GM23248 (cell line): ENCODE data around the gene DOCK10. TPM values are rescaled to one million over a fixed set of nuclear protein-coding genes. Genes with fewer than 3 reads are reported as not detected.

ENCODE experiments used
- DNase-seq: peaks from one replicate; pipeline ENCODE4 v3.0.0-alpha.2; 2015
- H2AFZ ChIP-seq: fragments of 200-600 bp; sonication (generic); 2 replicates; pipeline ENCODE4 v1.6.1; 2016; ENCODE audit warnings: antibody characterized with exemption
- H3F3A ChIP-seq: fragments of 200-600 bp; sonication (generic); 2 replicates; pipeline ENCODE4 v1.6.1; 2016; ENCODE audit warnings: mild to moderate bottlenecking, antibody characterized with exemption, mixed run types; ENCODE audit not compliant: insufficient read depth
- H3K27ac ChIP-seq: fragments of 200-600 bp; sonication (generic); 2 replicates; pipeline ENCODE4 v1.5.1; 2016; ENCODE audit warnings: mild to moderate bottlenecking
- H3K27me3 ChIP-seq: fragments of 200-600 bp; sonication (generic); replicated peaks from 2 replicates; pipeline ENCODE4 v1.6.1; 2016; ENCODE audit warnings: mild to moderate bottlenecking; ENCODE audit not compliant: insufficient read depth
- H3K36me3 ChIP-seq: fragments of 200-600 bp; sonication (generic); 2 replicates; pipeline ENCODE4 v1.6.1; 2016; ENCODE audit warnings: low read depth, mild to moderate bottlenecking
- H3K4me1 ChIP-seq: fragments of 200-600 bp; sonication (generic); 2 replicates; pipeline ENCODE4 v1.6.1; 2016; ENCODE audit warnings: mild to moderate bottlenecking; ENCODE audit not compliant: insufficient read depth
- H3K4me2 ChIP-seq: fragments of 200-600 bp; sonication (generic); one replicate; pipeline ENCODE4 v1.6.1; 2016; ENCODE audit warnings: mild to moderate bottlenecking; ENCODE audit not compliant: unreplicated experiment
- H3K4me3 ChIP-seq: fragments of 200-600 bp; sonication (generic); 2 replicates; pipeline ENCODE4 v1.5.1; 2016; ENCODE audit warnings: mild to moderate bottlenecking
- H3K79me2 ChIP-seq: fragments of 200-600 bp; sonication (generic); 2 replicates; pipeline ENCODE4 v1.6.1; 2016; ENCODE audit warnings: mild to moderate bottlenecking; ENCODE audit not compliant: insufficient read depth
- H3K9ac ChIP-seq: fragments of 200-600 bp; sonication (generic); 2 replicates; pipeline ENCODE4 v1.6.1; 2016; ENCODE audit warnings: mild to moderate bottlenecking
- H3K9me2 ChIP-seq: fragments of 200-600 bp; sonication (generic); 2 replicates; pipeline ENCODE4 v1.6.1; 2016; ENCODE audit warnings: mixed run types, mild to moderate bottlenecking, moderate library complexity; ENCODE audit not compliant: insufficient read depth
- H3K9me3 ChIP-seq: fragments of 200-600 bp; sonication (generic); one replicate; pipeline ENCODE4 v1.6.1; 2017; ENCODE audit warnings: low read depth
- H4K20me1 ChIP-seq: fragments of 200-600 bp; sonication (generic); 2 replicates; pipeline ENCODE4 v1.6.0; 2016; ENCODE audit not compliant: insufficient read depth
- EZH2 ChIP-seq: fragments of 200-600 bp; sonication (generic); IDR thresholded peaks from 2 replicates; pipeline ENCODE4 v1.6.1; 2018; ENCODE audit warnings: antibody characterized with exemption, mild to moderate bottlenecking; ENCODE audit not compliant: insufficient read depth, poor library complexity, severe bottlenecking
- EZH2phosphoT487 ChIP-seq: fragments of 200-600 bp; sonication (generic); IDR thresholded peaks from 2 replicates; pipeline ENCODE4 v1.6.1; 2018; ENCODE audit warnings: antibody characterized with exemption, moderate library complexity, mild to moderate bottlenecking, low read depth; ENCODE audit not compliant: insufficient read depth
- WGBS, 2 experiments: methylation state at CpG; one replicate each; pipeline ENCODE4 v1.1.6; 2015 to 2017; ENCODE audit warnings: low lambda C conversion rate in 2 of 2, low coverage in 1 of 2; ENCODE audit errors: missing lambda C conversion rate in 2 of 2; 5-methylcytosine and 5-hydroxymethylcytosine counted together
- in situ Hi-C: fragments of 300-500 bp; cut with MboI; formaldehyde crosslinking; loops from 2 replicates; pipeline ENCODE4 v1.15.0; 2020
- polyA plus RNA-seq: library from polyadenylated mRNA; unstranded; fragments of >200 nt; fragmentation: Nextera tagmentation; extraction: Ambion mirVana; gene quantifications from 2 replicates; pipeline ENCODE4 v1.2.1, GENCODE V29; 2016
- total RNA-seq: library from RNA; depleted of rRNA; stranded (reverse); fragments of >200 nt; shearing (Covaris generic); gene quantifications from 2 replicates; pipeline ENCODE4 v1.2.3, GENCODE V29; 2014

The DOCK10 gene
- total and polyA plus RNA-seq, 2 experiments from 2014 or later, result 8.5 to 19.2 TPM

DNA sequence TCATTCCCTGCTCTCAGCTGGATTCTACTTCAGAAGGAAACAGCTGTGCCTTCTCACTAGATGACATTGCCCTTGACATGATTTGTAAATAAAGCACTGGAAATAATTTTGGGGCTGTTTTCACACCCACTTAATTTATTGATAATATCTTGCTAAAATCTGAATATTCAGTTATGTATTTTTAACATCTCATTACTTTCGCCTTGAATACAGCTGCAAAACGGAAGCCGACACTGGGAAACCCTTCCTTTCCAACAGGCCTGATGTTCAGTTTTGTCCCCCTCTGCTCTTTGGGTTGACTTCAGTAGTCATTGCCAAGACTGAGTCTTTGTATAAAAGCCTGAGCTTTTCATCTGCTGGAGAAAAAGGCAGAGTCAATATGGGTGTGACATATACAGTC, 82.7 kb downstream of the DOCK10 start:
- Histone ChIP-seq H3K27me3 (no peaks in the 10 kb centered on the region), H3K36me3 (no peaks in the 10 kb centered on the region), H3K4me2 (no peak overlapping the region), H3K79me2 (peaks cover 95% of the 10 kb centered on the region), H3K9me2 (no peaks in the 10 kb centered on the region), H3K9ac (no peak overlapping the region), H3F3A (peaks cover 27% of the 10 kb centered on the region), H3K27ac (no peak overlapping the region), H3K4me1 (peaks cover 19% of the 10 kb centered on the region), H3K4me3 (no peak overlapping the region), H3K9me3 (no peaks in the 10 kb centered on the region), H2AFZ (no peak overlapping the region), H4K20me1 (no peaks in the 10 kb centered on the region)
- in situ Hi-C loops, result no loop called here
- TF ChIP-seq EZH2phosphoT487 (no peak), EZH2 (no peak)
- 96 to 98% methylated on average over 3 of the region's 3 CpGs for WGBS, 2 experiments
- no peak for DNase-seq

DNA sequence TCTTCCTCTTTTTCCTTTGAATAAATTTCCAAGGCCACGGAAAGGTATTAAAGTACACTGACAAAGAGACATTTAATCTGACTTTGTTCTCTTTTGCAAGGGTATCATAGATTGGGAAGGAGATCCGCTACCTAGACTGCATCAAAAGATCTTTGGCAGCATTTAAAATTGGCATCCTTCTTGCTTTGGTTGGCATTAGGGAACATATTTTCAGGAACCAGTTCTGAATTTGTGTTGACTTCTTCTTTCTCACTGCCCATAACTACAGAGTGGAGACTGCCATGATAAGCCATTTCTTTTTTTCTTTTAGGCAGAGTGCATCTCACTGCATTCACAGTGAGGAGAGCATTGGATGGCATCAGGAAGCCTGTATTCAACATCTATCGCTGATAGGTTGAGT, 83.4 kb downstream of the DOCK10 start:
- Histone ChIP-seq H3K9me2 (no peaks in the 10 kb centered on the region), H3K9ac (peak overlapping the region; percentile 43), H3K36me3 (no peaks in the 10 kb centered on the region), H3F3A (peaks cover 27% of the 10 kb centered on the region), H3K27me3 (no peaks in the 10 kb centered on the region), H4K20me1 (no peaks in the 10 kb centered on the region), H2AFZ (peak overlapping the region; percentile 66), H3K4me1 (peaks cover 19% of the 10 kb centered on the region), H3K9me3 (no peaks in the 10 kb centered on the region), H3K27ac (peak overlapping the region; percentile 61), H3K4me3 (peak overlapping the region; percentile 53), H3K4me2 (peak overlapping the region; percentile 73), H3K79me2 (peaks cover 95% of the 10 kb centered on the region)
- TF ChIP-seq EZH2phosphoT487 (no peak), EZH2 (no peak)
- 47 to 70% methylated on average over 3 of the region's 3 CpGs for WGBS, 2 experiments
- in situ Hi-C loops, result no loop called here
- no peak for DNase-seq

DNA sequence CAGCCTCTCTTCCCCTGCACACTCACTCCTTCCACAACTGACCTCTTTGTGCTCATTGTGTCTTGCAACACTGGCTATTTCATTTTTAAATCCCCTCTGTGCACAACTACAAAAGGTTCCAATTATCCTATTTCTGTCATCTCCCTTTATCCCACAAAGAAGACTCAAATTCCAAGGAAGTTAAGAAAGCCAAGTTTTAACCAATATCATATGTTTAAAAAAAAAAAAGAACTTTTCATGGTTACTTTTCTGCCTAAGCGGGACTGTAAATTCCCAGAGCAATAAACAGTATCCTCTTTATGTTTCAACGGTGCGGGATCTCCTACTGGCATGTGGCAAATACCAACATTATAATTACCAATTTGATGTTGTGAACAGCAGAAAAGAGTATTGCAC, 83.8 kb downstream of the DOCK10 start:
- H3K79me2 ChIP-seq, result peaks cover 95% of the 10 kb centered on the region
- 0 to 9% methylated on average over 3 of the region's 3 CpGs for WGBS, 2 experiments
- DNase-seq, result peak; percentile 65

DNA sequence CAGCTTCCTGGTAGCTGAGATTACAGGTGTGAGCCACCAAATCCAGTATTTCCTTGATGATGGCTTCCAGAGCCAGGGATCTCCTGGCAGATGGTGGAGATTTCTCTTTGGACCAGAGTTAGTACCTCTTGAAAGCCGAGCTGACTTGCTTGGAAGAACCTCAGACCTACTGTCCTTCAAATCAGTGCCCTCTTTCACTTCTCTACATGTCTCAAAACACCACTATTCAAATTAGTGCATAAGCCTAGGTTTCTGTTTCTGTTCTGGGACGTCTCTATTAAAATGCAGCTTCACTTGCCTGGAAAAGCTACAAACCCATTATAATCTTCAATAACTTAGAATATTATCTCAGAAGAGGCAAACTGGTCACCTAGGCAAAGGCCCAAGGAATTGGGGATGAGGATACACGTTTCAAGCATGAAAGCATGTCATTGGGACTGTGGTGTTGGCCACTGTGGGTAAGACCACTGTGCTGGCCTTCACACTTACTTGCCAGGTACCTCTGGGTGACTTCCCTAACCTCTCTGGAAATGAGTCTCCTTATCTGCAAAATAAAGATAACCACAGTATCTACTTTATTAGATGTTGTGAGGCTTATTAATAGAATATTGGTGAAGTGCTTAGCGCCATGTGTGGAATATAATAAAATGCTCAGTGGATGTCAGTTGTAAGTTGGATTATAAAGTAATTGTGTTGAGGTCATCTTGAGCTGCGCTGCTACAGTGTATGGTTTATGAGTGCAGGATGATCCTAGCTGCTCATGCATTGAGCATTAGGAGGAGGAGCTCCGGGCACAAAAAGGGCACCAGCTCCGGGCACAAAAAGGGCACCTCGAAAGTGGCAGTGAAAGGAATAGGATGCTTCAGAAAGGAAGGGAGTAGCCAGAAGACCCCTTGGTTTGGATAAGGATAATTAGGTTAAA, 84.5 kb downstream of the DOCK10 start:
- H3K9me3 ChIP-seq, result no peaks in the 10 kb centered on the region
- no peaks in the 10 kb centered on the region for H3K9me2 ChIP-seq
- 45 to 48% methylated on average over 8 of the region's 8 CpGs for WGBS, 2 experiments
- in situ Hi-C loops, result no loop called here
- H3K9ac ChIP-seq, result peak overlapping the region; percentile 43; the same call in 1 of the 2 replicates
- H3K4me1 ChIP-seq, result peaks cover 19% of the 10 kb centered on the region
- peak; percentile 51 for DNase-seq
- H3K4me2 ChIP-seq, result peak overlapping the region; percentile 73
- no peaks in the 10 kb centered on the region for H4K20me1 ChIP-seq
- peaks cover 27% of the 10 kb centered on the region for H3F3A ChIP-seq
- peaks cover 95% of the 10 kb centered on the region for H3K79me2 ChIP-seq
- H3K27me3 ChIP-seq, result no peaks in the 10 kb centered on the region
- peak overlapping the region; percentile 61 for H3K27ac ChIP-seq
- no peaks in the 10 kb centered on the region for H3K36me3 ChIP-seq
- peak overlapping the region; percentile 53 for H3K4me3 ChIP-seq
- TF ChIP-seq EZH2 (no peak), EZH2phosphoT487 (no peak)
- H2AFZ ChIP-seq, result no peak overlapping the region

More for the DNA sequence above, 83.8 kb downstream of the DOCK10 start:
- Histone ChIP-seq H3K27ac (peak overlapping the region; percentile 61), H3K4me2 (peak overlapping the region; percentile 73), H3K4me3 (peak overlapping the region; percentile 53), H3K9me2 (no peaks in the 10 kb centered on the region), H3K27me3 (no peaks in the 10 kb centered on the region), H3K9ac (peak overlapping the region; percentile 43), H2AFZ (peak overlapping the region; percentile 66), H3K9me3 (no peaks in the 10 kb centered on the region), H3K36me3 (no peaks in the 10 kb centered on the region), H3F3A (peaks cover 27% of the 10 kb centered on the region), H4K20me1 (no peaks in the 10 kb centered on the region), H3K4me1 (peaks cover 19% of the 10 kb centered on the region)
- TF ChIP-seq EZH2phosphoT487 (no peak), EZH2 (no peak)
- in situ Hi-C loops, result no loop called here
